Neural cell (in vitro differentiated cells): Measurements from ENCODE around the gene BMPR1B.

Experiments
- CTCF ChIP-seq: fragments of 450-650 bp; IDR thresholded peaks from 2 replicates; pipeline ENCODE4 v1.5.1; 2014; ENCODE audit warnings: antibody characterized with exemption, mild to moderate bottlenecking, moderate library complexity; ENCODE audit not compliant: poor library complexity, severe bottlenecking
- EP300 ChIP-seq: fragments of 450-650 bp; conservative IDR thresholded peaks from 2 replicates; pipeline ENCODE4 v1.6.1; 2014; ENCODE audit warnings: antibody characterized with exemption, mild to moderate bottlenecking, moderate library complexity; ENCODE audit not compliant: poor library complexity, severe bottlenecking
- EZH2 ChIP-seq: fragments of 200-600, 300-800 bp; shearing (Covaris generic), sonication (generic); IDR thresholded peaks from 2 replicates; pipeline ENCODE4 v1.6.1; 2014; ENCODE audit warnings: antibody characterized with exemption, low read length, borderline replicate concordance, mild to moderate bottlenecking; ENCODE audit not compliant: insufficient read depth, poor library complexity, severe bottlenecking
- POLR2AphosphoS5 ChIP-seq: IDR thresholded peaks from 2 replicates; pipeline ENCODE4 v1.6.1; 2012
- RAD21 ChIP-seq: fragments of 450-650 bp; conservative IDR thresholded peaks from 2 replicates; pipeline ENCODE4 v1.6.1; 2014; ENCODE audit warnings: antibody characterized with exemption, mild to moderate bottlenecking, moderate library complexity
- REST ChIP-seq: IDR thresholded peaks from 2 replicates; pipeline ENCODE4 v1.6.1; 2012; ENCODE audit warnings: borderline replicate concordance
- SMC3 ChIP-seq: fragments of 450-650 bp; conservative IDR thresholded peaks from 2 replicates; pipeline ENCODE4 v1.6.1; 2014; ENCODE audit warnings: antibody characterized with exemption, mild to moderate bottlenecking, moderate library complexity; ENCODE audit not compliant: poor library complexity
- TAF1 ChIP-seq: IDR thresholded peaks from 2 replicates; pipeline ENCODE4 v1.6.1; 2012; ENCODE audit warnings: low read depth

- TF ChIP-seq CTCF (no peak), EP300 (no peak), RAD21 (no peak), POLR2AphosphoS5 (no peak), SMC3 (no peak), REST (no peak), EZH2 (no peak), TAF1 (no peak)
These were observed 98.3 kb downstream of the BMPR1B start for GRCh38 chr4:94856030-94856429.
